Adrenal gland (tissue), 12 donors: ENCODE measurements around the gene POLE2. TPM values are rescaled to one million over a fixed set of nuclear protein-coding genes. Genes with fewer than 3 reads are reported as not detected.
"Not testable (repeated sequence)": the region's sequence is repeated elsewhere in the genome, so short reads cannot be mapped to it uniquely, and the experiment has no call there.

Experiments
- DNase-seq, 7 donors: peaks; one replicate each; pipeline ENCODE4 v3.0.0-alpha.2; 2019 to 2020
- H3K27ac ChIP-seq, 5 donors: fragments of 200-600 bp; sonication (generic) in 4 of 5; 1 replicate in 3 of 5; 2 replicates in 2 of 5; pipeline versions ENCODE4 v1.5.1 to v1.8.0; 2016 to 2020; ENCODE audit warnings: mild to moderate bottlenecking in 1 of 5
- H3K27me3 ChIP-seq: fragments of 200-600 bp; 2 replicates; pipeline ENCODE4 v1.8.0; 2021
- H3K36me3 ChIP-seq, 2 donors: fragments of 200-600 bp; replicated peaks in 1 of 2; 1 replicate in 1 of 2; 2 replicates in 1 of 2; pipeline versions ENCODE4 v1.5.1 to v1.8.0; 2018 to 2022
- H3K4me1 ChIP-seq, 2 donors: fragments of 200-600 bp; replicated peaks in 1 of 2; 1 replicate in 1 of 2; 2 replicates in 1 of 2; pipeline versions ENCODE4 v1.5.1 to v1.8.0; 2018 to 2021
- H3K4me3 ChIP-seq, 4 donors: fragments of 200-600 bp; sonication (generic) in 3 of 4; one replicate each; pipeline ENCODE4 v1.5.1; 2016 to 2018
- H3K9me3 ChIP-seq, 3 donors: fragments of 200-600 bp; sonication (generic) in 1 of 3; replicated peaks in 1 of 3; 1 replicate in 2 of 3; 2 replicates in 1 of 3; pipeline versions ENCODE4 v1.5.1 to v1.8.0; 2016 to 2021
- CTCF ChIP-seq, 6 experiments: fragments of 450-650 bp in 4 of 6; fragments of 200-600 bp in 2 of 6; sonication (generic) in 1 of 6; IDR thresholded peaks; 1 replicate in 5 of 6; 2 replicates in 1 of 6; pipeline versions ENCODE4 v1.5.1 to v1.8.0; 2016 to 2021; ENCODE audit warnings: antibody characterized with exemption in 6 of 6, mild to moderate bottlenecking in 2 of 6, moderate library complexity in 1 of 6
- POLR2A ChIP-seq, 2 donors: fragments of 450-650 bp; IDR thresholded peaks; one replicate each; pipeline ENCODE4 v1.6.1; 2017; ENCODE audit warnings: antibody characterized with exemption in 2 of 2, mild to moderate bottlenecking in 2 of 2, moderate library complexity in 1 of 2
- WGBS, 4 donors: extraction: QIAGEN DNeasy Blood & Tissue Kit in 2 of 4; methylation state at CpG; one replicate each; pipeline versions ENCODE4 v1.1.5 to v1.1.7; 2013 to 2017; 5-methylcytosine and 5-hydroxymethylcytosine counted together
- intact Hi-C, 2 donors: fragments of 100-400 bp; cut with DNase I; formaldehyde crosslinking; loops; one replicate each; pipeline versions ENCODE4 v1.14.1 to v1.15.0; 2022 to 2023
- polyA plus RNA-seq, 3 donors: library from polyadenylated mRNA; stranded (reverse); fragments of 200-250 nt in 2 of 3; fragments of 350-450 nt in 1 of 3; fragmentation: Illumina TruSeq in 1 of 3; extraction: RNeasy Lipid Tissue Mini Kit (QIAGEN cat#74804) in 1 of 3; gene quantifications; one replicate each; pipeline ENCODE4 v1.2.3, GENCODE V29; 2013 to 2014
- total RNA-seq, 9 donors: library from RNA; depleted of rRNA in 4 of 9; stranded (reverse); fragments of >200 nt in 4 of 9; fragments of 120-200 nt in 1 of 9; fragmentation: NEBNext Ultra II Directional in 1 of 9; extraction: Animal tissue kit (Norgen Biotek cat#: 25700) in 1 of 9; gene quantifications; one replicate each; pipeline versions ENCODE4 v1.1.0 to v1.2.4, GENCODE V29; 2013 to 2023
- donor health status: healthy with polysubstance abuse.
- donor health status: Bipolar disorder and iron deficiency.
- donor health status: DM: yes; HTN: yes; CAD: no.
- donor health status: DM: no; HTN: no; CAD: no.
- donor health status: DM: no; HTN: no; CAD: no.
- donor health status: DM: yes; HTN: yes; CAD: no.

Gene POLE2
- total and polyA plus RNA-seq, 12 donors = 0.95 to 10.4 (median 1.7) TPM

- Histone ChIP-seq H3K27ac (no peak overlapping the region), H3K9me3 (no peaks in the 10 kb centered on the region), H3K4me1 (no peaks in the 10 kb centered on the region), H3K4me3 (no peak overlapping the region), H3K36me3 (no peaks in the 10 kb centered on the region), H3K27me3 (no peaks in the 10 kb centered on the region)
- no peak for TF ChIP-seq POLR2A (IDR thresholded peaks at IDR 0.05)
- TF ChIP-seq CTCF (IDR thresholded peaks at IDR 0.05) = no peak
- intact Hi-C loops = no loop called here
- no peak for DNase-seq
- 94 to 100% (median 97%) methylated on average over 4 of the region's 4 CpGs for WGBS, 4 donors
Observed at GRCh38 chr14:49677643-49678042, 10.4 kb downstream of the POLE2 start.

GRCh38 chr14:49673586-49673985 is 14.4 kb downstream of the POLE2 start:
- WGBS, 4 donors = 96 to 97% (median 97%) methylated on average over 2 of the region's 2 CpGs
- H3K4me3 ChIP-seq = no peak overlapping the region
- TF ChIP-seq CTCF (IDR thresholded peaks at IDR 0.05) = no peak
- TF ChIP-seq POLR2A (IDR thresholded peaks at IDR 0.05) = no peak
- no peaks in the 10 kb centered on the region for H3K36me3 ChIP-seq
- H3K4me1 ChIP-seq = no peaks in the 10 kb centered on the region
- no peaks in the 10 kb centered on the region for H3K27me3 ChIP-seq
- intact Hi-C loops = no loop called here
- no peak overlapping the region for H3K27ac ChIP-seq
- no peak for DNase-seq
- no peaks in the 10 kb centered on the region for H3K9me3 ChIP-seq

- intact Hi-C loops = no loop called here
- Histone ChIP-seq H3K4me3 (no peak overlapping the region), H3K27ac (no peak overlapping the region), H3K4me1 (no peaks in the 10 kb centered on the region), H3K36me3 (no peaks in the 10 kb centered on the region), H3K27me3 (no peaks in the 10 kb centered on the region), H3K9me3 (no peaks in the 10 kb centered on the region)
- no peak for TF ChIP-seq POLR2A (IDR thresholded peaks at IDR 0.05)
- no peak for TF ChIP-seq CTCF (IDR thresholded peaks at IDR 0.05)
- no peak for DNase-seq
Observed at GRCh38 chr14:49670475-49670874, 17.5 kb downstream of the POLE2 start.

GRCh38 chr14:49659526-49660455 is 28.2 kb downstream of the POLE2 start:
- H3K36me3 ChIP-seq = no peaks in the 10 kb centered on the region
- no peak for DNase-seq
- no peaks in the 10 kb centered on the region for H3K9me3 ChIP-seq
- no peaks in the 10 kb centered on the region for H3K4me1 ChIP-seq
- no peaks in the 10 kb centered on the region for H3K27me3 ChIP-seq
- H3K4me3 ChIP-seq = no peak overlapping the region
- intact Hi-C loops = no loop called here
- WGBS, 4 donors = 91 to 99% (median 95%) methylated on average over 2 of the region's 2 CpGs
- TF ChIP-seq CTCF (IDR thresholded peaks at IDR 0.05) = no peak
- TF ChIP-seq POLR2A (IDR thresholded peaks at IDR 0.05) = no peak
- no peak overlapping the region for H3K27ac ChIP-seq

- 60 to 76% (median 71%) methylated on average over 6 of the region's 6 CpGs for WGBS, 4 donors
- intact Hi-C loops, DNase-seq, H3K36me3 ChIP-seq, H3K27ac ChIP-seq, H3K4me3 ChIP-seq, H3K9me3 ChIP-seq, H3K27me3 ChIP-seq, H3K4me1 ChIP-seq: not testable (repeated sequence)
Observed at GRCh38 chr14:49657500-49657899, 30.5 kb downstream of the POLE2 start.
